ENCODE results near the gene HNRNPF. TPM values are rescaled to one million over a fixed set of nuclear protein-coding genes. Genes with fewer than 3 reads are reported as not detected.
A peak's percentile ranks its signal among the peaks of the same experiment; 100 is the strongest.
"Not testable (repeated sequence)": the region's sequence is repeated elsewhere in the genome, so short reads cannot be mapped to it uniquely, and the experiment has no call there.

Gene HNRNPF
- polyA plus RNA-seq, 1 experiment: 178 TPM

GRCh38 chr10:43393606-43394360 is 15.2 kb downstream of the HNRNPF start:
- ChIA-PET POLR2A (no interaction called here), CTCF (interaction anchor here (1.1 kb wide), 1 partner anchor 12 kb away, joined by 3 read pairs; no protein-coding TSS in a partner anchor)
- H3K27me3 ChIP-seq (ENCODE audit: control insufficient read depth, insufficient read depth, low read length): no peaks in the 10 kb centered on the region
- H3K9me3 ChIP-seq (ENCODE audit: control insufficient read depth, insufficient read depth, low read length): no peaks in the 10 kb centered on the region
- no peak overlapping the region for H3K4me3 ChIP-seq (ENCODE audit: low read depth, low read length)
- no peak overlapping the region for H3K27ac ChIP-seq (ENCODE audit: low read depth, low read length)
- TF ChIP-seq, protein P1, sequence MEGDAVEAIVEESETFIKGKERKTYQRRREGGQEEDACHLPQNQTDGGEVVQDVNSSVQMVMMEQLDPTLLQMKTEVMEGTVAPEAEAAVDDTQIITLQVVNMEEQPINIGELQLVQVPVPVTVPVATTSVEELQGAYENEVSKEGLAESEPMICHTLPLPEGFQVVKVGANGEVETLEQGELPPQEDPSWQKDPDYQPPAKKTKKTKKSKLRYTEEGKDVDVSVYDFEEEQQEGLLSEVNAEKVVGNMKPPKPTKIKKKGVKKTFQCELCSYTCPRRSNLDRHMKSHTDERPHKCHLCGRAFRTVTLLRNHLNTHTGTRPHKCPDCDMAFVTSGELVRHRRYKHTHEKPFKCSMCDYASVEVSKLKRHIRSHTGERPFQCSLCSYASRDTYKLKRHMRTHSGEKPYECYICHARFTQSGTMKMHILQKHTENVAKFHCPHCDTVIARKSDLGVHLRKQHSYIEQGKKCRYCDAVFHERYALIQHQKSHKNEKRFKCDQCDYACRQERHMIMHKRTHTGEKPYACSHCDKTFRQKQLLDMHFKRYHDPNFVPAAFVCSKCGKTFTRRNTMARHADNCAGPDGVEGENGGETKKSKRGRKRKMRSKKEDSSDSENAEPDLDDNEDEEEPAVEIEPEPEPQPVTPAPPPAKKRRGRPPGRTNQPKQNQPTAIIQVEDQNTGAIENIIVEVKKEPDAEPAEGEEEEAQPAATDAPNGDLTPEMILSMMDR (IDR thresholded peaks at IDR 0.05; ENCODE audit: low read depth, low read length): no peak
- no peak for DNase-seq (ENCODE audit: low read depth, low spot score)

DNA sequence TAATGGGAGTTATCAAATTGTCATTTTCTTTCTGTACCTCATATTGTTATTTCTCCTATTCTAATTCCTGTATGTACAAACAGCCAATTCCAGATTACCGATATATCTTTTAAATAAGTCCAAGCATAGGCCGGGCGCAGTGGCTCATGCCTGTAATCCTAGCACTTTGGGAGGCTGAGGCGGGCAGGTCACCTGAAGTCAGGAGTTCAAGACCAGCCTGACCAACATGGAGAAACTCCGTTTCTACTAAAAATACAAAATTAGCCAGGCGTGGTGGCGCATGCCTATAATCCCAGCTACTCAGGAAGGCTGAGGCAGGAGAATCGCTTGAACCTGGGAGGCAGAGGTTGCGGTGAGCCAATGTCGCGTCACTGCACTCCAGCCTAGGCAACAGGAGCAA is 15.8 kb downstream of the HNRNPF start:
- H3K9me3 ChIP-seq (ENCODE audit: control insufficient read depth, insufficient read depth, low read length); H3K27me3 ChIP-seq (ENCODE audit: control insufficient read depth, insufficient read depth, low read length); H3K27ac ChIP-seq (ENCODE audit: low read depth, low read length); DNase-seq (ENCODE audit: low read depth, low spot score); H3K4me3 ChIP-seq (ENCODE audit: low read depth, low read length); POLR2A ChIA-PET: not testable (repeated sequence)
- CTCF ChIA-PET: interaction anchor here (1.1 kb wide), 1 partner anchor 12 kb away, joined by 3 read pairs; no protein-coding TSS in a partner anchor

DNA sequence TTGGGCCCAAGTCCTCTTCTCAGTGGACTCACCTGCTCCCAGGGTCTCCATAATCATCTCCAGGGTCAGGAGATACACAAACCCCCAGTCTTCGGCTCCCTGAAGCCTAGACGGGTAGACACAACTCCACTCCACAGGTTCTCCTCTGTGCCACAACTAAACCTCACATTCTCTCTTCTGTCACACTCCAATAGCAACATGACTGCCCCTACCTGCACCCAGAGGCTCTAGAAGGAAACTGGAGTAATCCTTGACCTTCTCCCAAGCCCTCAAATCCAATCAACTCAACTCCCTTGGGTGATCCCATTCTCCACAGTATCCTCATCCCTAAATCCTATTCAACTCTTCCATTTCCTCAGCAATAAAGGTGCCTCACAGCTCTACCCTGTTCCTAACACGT is 16.2 kb downstream of the HNRNPF start:
- TF ChIP-seq, protein P1 (IDR thresholded peaks at IDR 0.05; ENCODE audit: low read depth, low read length): no peak
- no peak for DNase-seq (ENCODE audit: low read depth, low spot score)
- CTCF ChIA-PET: no interaction called here
- H3K9me3 ChIP-seq (ENCODE audit: control insufficient read depth, insufficient read depth, low read length): no peaks in the 10 kb centered on the region
- POLR2A ChIA-PET: interaction anchor here (0.6 kb wide), 1 partner anchor 13 kb away, joined by 5 read pairs; no protein-coding TSS in a partner anchor
- H3K27me3 ChIP-seq (ENCODE audit: control insufficient read depth, insufficient read depth, low read length): no peaks in the 10 kb centered on the region
- H3K27ac ChIP-seq (ENCODE audit: low read depth, low read length): no peak overlapping the region
- H3K4me3 ChIP-seq (ENCODE audit: low read depth, low read length): no peak overlapping the region

- ChIA-PET POLR2A (interaction anchor here (0.7 kb wide), 1 partner anchor 329 kb away, joined by 3 read pairs; no protein-coding TSS in a partner anchor), CTCF (interaction anchor here (2.5 kb wide), 1 partner anchor 70 kb away, joined by 17 read pairs; no protein-coding TSS in a partner anchor)
- no peak for DNase-seq (ENCODE audit: low read depth, low spot score)
- Histone ChIP-seq H3K27ac (ENCODE audit: low read depth, low read length) (no peak overlapping the region), H3K4me3 (ENCODE audit: low read depth, low read length) (no peak overlapping the region), H3K9me3 (ENCODE audit: control insufficient read depth, insufficient read depth, low read length) (no peaks in the 10 kb centered on the region), H3K27me3 (ENCODE audit: control insufficient read depth, insufficient read depth, low read length) (no peaks in the 10 kb centered on the region)
- TF ChIP-seq, protein P1 (IDR thresholded peaks at IDR 0.05; ENCODE audit: low read depth, low read length): no peak
Observed at GRCh38 chr10:43391496-43391895, 17.5 kb downstream of the HNRNPF start.

DNA sequence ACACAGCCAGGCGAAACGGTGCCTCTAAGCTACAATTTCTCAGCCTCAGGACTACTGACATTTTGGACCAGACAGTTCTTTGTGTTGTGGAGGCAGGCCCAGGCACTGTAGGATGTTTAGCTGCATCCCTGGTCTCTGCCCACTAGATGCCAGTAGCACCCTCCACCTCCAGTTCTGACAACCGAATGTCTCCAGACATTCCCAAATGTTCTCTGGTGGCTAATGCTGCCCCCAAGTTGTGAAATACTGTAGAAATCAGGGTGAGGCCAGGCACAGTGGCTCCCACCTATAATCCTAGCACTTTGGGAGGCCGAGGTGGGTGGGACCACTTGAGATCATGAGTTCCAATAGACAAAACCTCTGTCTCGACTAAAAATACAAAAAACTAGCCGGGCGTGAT is 18.2 kb downstream of the HNRNPF start:
- ChIA-PET POLR2A (interaction anchor here (0.7 kb wide), 1 partner anchor 17 kb away, joined by 5 read pairs; no protein-coding TSS in a partner anchor), CTCF (interaction anchor here (0.9 to 2.5 kb wide), 6 partner anchors 9 to 211 kb away, joined by 3 to 17 read pairs (median 6); no protein-coding TSS in a partner anchor)
- no peak for DNase-seq (ENCODE audit: low read depth, low spot score)
- H3K4me3 ChIP-seq (ENCODE audit: low read depth, low read length): no peak overlapping the region
- no peaks in the 10 kb centered on the region for H3K27me3 ChIP-seq (ENCODE audit: control insufficient read depth, insufficient read depth, low read length)
- no peak overlapping the region for H3K27ac ChIP-seq (ENCODE audit: low read depth, low read length)
- no peaks in the 10 kb centered on the region for H3K9me3 ChIP-seq (ENCODE audit: control insufficient read depth, insufficient read depth, low read length)
- TF ChIP-seq, protein P1 (IDR thresholded peaks at IDR 0.05; ENCODE audit: low read depth, low read length): peak; percentile 69
